Measurements from ENCODE around the gene C16orf87. TPM values are rescaled to one million over a fixed set of nuclear protein-coding genes. Genes with fewer than 3 reads are reported as not detected.

Gene C16orf87
- total and polyA plus RNA-seq, 9 of the 15 experiments (the other 6 are each of a cell fraction or from before 2014, with no cell fraction given) = 7.8 to 16.7 (median 10.5) TPM

GRCh38 chr16:46830417-46830901, 521 bp downstream of the C16orf87 start (continued):
- TF ChIP-seq PRMT5 (CRISPR knock-in tag; IDR thresholded peaks at IDR 0.05) (no peak), POLR2A (conservative IDR thresholded peaks at IDR 0.05) (0 out of 2 replicates have a peak, but pooled peaks have one; percentile 2), ZFP36 (IDR thresholded peaks at IDR 0.05; ENCODE audit: low read depth, low read length, partially characterized antibody) (no peak), C11orf30 (IDR thresholded peaks at IDR 0.05; ENCODE audit: low read depth) (no peak), MAFK (IDR thresholded peaks at IDR 0.05; ENCODE audit: low read length) (no peak), CEBPZ (IDR thresholded peaks at IDR 0.05; ENCODE audit: borderline replicate concordance, low read depth, low read length) (no peak), ZNF239 (CRISPR knock-in tag; IDR thresholded peaks at IDR 0.05) (no peak), FUS (optimal IDR thresholded peaks at IDR 0.05; ENCODE audit: low read depth, low read length) (no peak), RNF2 (IDR thresholded peaks at IDR 0.05) (no peak), ZNF316 (IDR thresholded peaks at IDR 0.05) (no peak), ZNF408 (CRISPR knock-in tag; IDR thresholded peaks at IDR 0.05; ENCODE audit: low read depth) (no peak), IFI16 (CRISPR knock-in tag; IDR thresholded peaks at IDR 0.05) (no peak)
